IPS DF 4.7 (cell line): Measurements from ENCODE around the gene EPHB1.

Experiments
- DNase-seq: peaks from one replicate; pipeline ENCODE4 v3.0.0-alpha.2; 2013; ENCODE audit warnings: low spot score; ENCODE audit errors: extremely low read depth

EPHB1 gene

GRCh38 chr3:135238236-135238830 is 443.3 kb downstream of the EPHB1 start:
- DNase-seq: no peak

GRCh38 chr3:135238871-135239614 is 444.0 kb downstream of the EPHB1 start:
- DNase-seq: no peak

- no peak for DNase-seq
Measured at GRCh38 chr3:135239615-135239884, 444.5 kb downstream of the EPHB1 start.

GRCh38 chr3:135240426-135240825 is 445.4 kb downstream of the EPHB1 start:
- no peak for DNase-seq

- DNase-seq: no peak
Measured at GRCh38 chr3:135242285-135242684, 447.2 kb downstream of the EPHB1 start.

GRCh38 chr3:135243616-135244015 is 448.6 kb downstream of the EPHB1 start:
- DNase-seq: no peak

- no peak for DNase-seq
Measured at GRCh38 chr3:135246027-135246426, 451.0 kb downstream of the EPHB1 start.

GRCh38 chr3:135248213-135248612 is 453.2 kb downstream of the EPHB1 start:
- no peak for DNase-seq

- no peak for DNase-seq
Measured at GRCh38 chr3:135249186-135249585, 454.1 kb downstream of the EPHB1 start.

GRCh38 chr3:135258916-135259315 is 463.9 kb downstream of the EPHB1 start:
- no peak for DNase-seq

GRCh38 chr3:135260025-135260424 is 465.0 kb downstream of the EPHB1 start:
- no peak for DNase-seq

- DNase-seq: no peak
Measured at GRCh38 chr3:135261214-135261775, 466.2 kb downstream of the EPHB1 start.

- DNase-seq: no peak
Measured at GRCh38 chr3:135261916-135262315, 466.9 kb downstream of the EPHB1 start.

- no peak for DNase-seq
Measured at GRCh38 chr3:135262441-135262840, 467.4 kb downstream of the EPHB1 start.

GRCh38 chr3:135263331-135263730 is 468.3 kb downstream of the EPHB1 start:
- no peak for DNase-seq

- no peak for DNase-seq
Measured at GRCh38 chr3:135267487-135267886, 472.4 kb downstream of the EPHB1 start.

GRCh38 chr3:135268941-135269532 is 474.0 kb downstream of the EPHB1 start:
- no peak for DNase-seq

- no peak for DNase-seq
Measured at GRCh38 chr3:135271177-135272025, 476.3 kb downstream of the EPHB1 start.

GRCh38 chr3:135272026-135272669 is 477.1 kb downstream of the EPHB1 start:
- no peak for DNase-seq

- no peak for DNase-seq
Measured at GRCh38 chr3:135292162-135292561, 497.1 kb downstream of the EPHB1 start.

GRCh38 chr3:135301670-135302069 is 506.6 kb downstream of the EPHB1 start:
- no peak for DNase-seq
